ENCODE measurements around the gene C1GALT1C1L.
"Not testable (repeated sequence)": the region's sequence is repeated elsewhere in the genome, so short reads cannot be mapped to it uniquely, and the experiment has no call there.

C1GALT1C1L gene

GRCh38 chr2:43653506-43653905, 22.7 kb downstream of the C1GALT1C1L start:
- DNase-seq (ENCODE audit: low read depth, low spot score) = no peak

GRCh38 chr2:43648994-43649701, 27.1 kb downstream of the C1GALT1C1L start:
- DNase-seq (ENCODE audit: low read depth, low spot score) = no peak

GRCh38 chr2:43643680-43644079, 32.5 kb downstream of the C1GALT1C1L start:
- DNase-seq (ENCODE audit: low read depth, low spot score) = no peak

GRCh38 chr2:43642363-43642762, 33.9 kb downstream of the C1GALT1C1L start:
- no peak for DNase-seq (ENCODE audit: low read depth, low spot score)

GRCh38 chr2:43637030-43637803, 39.0 kb downstream of the C1GALT1C1L start, which contains the start of gene PLEKHH2:
Gene PLEKHH2 (plus strand): TSS chr2:43637260. CDS start chr2:43644674, 7,414 bp downstream.
- DNase-seq (ENCODE audit: low read depth, low spot score) = peak; percentile 56

- no peak for DNase-seq (ENCODE audit: low read depth, low spot score)
Measured at GRCh38 chr2:43636621-43637020, 39.6 kb downstream of the C1GALT1C1L start.

GRCh38 chr2:43636153-43636552, 40.1 kb downstream of the C1GALT1C1L start:
- DNase-seq (ENCODE audit: low read depth, low spot score) = not testable (repeated sequence)

- DNase-seq (ENCODE audit: low read depth, low spot score) = no peak
Measured at GRCh38 chr2:43634604-43635306, 41.5 kb downstream of the C1GALT1C1L start.

GRCh38 chr2:43631618-43632317, 44.5 kb downstream of the C1GALT1C1L start:
- DNase-seq (ENCODE audit: low read depth, low spot score) = no peak
